GM10266 (cell line): ENCODE data around the gene ADORA1.
A peak's percentile ranks its signal among the peaks of the same experiment; 100 is the strongest.

Experiments
- DNase-seq: peaks from one replicate; pipeline ENCODE4 v3.0.0; 2012; ENCODE audit errors: extremely low spot score
- TF ChIP-seq, protein P1 (sequence below): IDR thresholded peaks from 2 replicates; pipeline ENCODE4 v1.5.1; 2012; ENCODE audit warnings: mild to moderate bottlenecking, low read depth; ENCODE audit not compliant: control insufficient read depth, insufficient read depth; ENCODE audit errors: missing control alignments

ADORA1 gene

DNA sequence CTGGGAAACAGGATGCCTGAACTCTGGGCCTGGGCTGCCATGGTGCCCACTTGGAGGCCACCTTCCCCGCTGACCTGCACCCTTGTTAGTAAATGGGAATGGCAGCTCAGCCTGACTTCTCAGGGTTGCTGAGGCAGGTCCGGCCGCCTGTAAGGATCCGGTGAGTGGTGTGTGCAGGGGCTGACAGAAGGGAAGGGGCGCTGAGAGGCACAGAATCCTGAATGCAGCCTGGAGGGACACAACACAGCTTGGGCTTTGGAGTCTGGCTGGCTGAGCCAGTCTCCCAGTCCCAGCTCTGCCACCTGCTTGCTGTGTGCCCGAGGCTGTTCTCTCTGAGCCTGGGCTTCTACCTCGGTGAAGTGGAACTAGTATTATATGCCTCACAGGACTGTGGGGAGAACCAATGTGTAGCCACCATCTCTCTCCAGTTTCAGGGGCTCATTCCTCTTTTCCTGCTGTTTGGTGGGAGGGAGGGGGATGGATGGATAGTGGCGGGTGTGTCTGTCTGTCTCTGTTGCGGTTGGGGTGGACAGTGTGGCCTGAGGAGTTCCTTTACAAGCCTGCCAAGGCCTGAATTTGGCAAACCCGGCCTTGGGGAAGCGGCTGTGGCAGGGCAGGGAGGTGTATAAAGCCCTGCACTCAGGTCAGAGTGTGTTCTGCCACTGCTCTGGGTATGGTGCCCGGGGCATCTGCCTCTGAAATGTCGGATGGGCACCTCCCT is 18.0 kb downstream of the ADORA1 start:
- DNase-seq = no peak
- TF ChIP-seq, protein P1, sequence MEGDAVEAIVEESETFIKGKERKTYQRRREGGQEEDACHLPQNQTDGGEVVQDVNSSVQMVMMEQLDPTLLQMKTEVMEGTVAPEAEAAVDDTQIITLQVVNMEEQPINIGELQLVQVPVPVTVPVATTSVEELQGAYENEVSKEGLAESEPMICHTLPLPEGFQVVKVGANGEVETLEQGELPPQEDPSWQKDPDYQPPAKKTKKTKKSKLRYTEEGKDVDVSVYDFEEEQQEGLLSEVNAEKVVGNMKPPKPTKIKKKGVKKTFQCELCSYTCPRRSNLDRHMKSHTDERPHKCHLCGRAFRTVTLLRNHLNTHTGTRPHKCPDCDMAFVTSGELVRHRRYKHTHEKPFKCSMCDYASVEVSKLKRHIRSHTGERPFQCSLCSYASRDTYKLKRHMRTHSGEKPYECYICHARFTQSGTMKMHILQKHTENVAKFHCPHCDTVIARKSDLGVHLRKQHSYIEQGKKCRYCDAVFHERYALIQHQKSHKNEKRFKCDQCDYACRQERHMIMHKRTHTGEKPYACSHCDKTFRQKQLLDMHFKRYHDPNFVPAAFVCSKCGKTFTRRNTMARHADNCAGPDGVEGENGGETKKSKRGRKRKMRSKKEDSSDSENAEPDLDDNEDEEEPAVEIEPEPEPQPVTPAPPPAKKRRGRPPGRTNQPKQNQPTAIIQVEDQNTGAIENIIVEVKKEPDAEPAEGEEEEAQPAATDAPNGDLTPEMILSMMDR = no peak

DNA sequence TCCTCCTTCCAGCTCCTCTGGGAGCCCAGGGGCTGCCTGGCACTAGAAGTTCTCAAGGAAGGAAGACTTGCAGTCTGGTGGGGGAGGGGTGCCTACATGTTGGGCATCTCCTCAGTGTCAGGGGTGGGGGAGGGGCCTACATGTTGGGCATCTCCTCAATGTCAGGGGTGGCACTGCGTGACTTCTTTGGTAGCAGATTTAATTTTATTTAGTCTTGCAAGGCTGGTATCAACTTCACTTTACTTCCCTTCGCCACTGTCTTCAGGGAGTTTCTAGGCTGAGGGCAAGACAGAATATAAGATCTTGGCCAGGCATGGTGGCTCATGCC is 18.5 kb downstream of the ADORA1 start:
- no peak for DNase-seq
- TF ChIP-seq, protein P1 = no peak

DNA sequence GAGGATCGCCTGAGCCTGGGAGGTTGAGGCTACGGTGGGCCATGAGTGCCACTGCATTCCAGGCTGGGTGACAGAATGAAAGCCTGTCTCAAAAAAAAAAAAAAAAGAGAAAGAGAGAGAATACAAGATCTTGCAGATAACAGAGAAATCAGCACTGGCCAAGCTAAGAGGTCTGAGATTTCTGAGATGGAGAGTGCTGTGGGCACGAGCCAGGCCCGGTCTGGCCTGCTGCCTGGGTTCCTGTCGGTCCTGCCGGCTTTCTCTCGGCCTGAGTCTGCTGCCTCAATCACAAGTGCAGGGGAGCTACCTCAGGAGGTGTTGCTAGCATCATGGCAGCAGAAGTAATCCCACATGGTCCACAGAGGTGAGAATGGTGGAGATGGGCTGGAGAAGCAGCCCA is 19.0 kb downstream of the ADORA1 start:
- DNase-seq = no peak
- TF ChIP-seq, protein P1 = no peak

- DNase-seq = no peak
- TF ChIP-seq, protein P1 = no peak
Observed at GRCh38 chr1:203147376-203147775, 19.9 kb downstream of the ADORA1 start.

DNA sequence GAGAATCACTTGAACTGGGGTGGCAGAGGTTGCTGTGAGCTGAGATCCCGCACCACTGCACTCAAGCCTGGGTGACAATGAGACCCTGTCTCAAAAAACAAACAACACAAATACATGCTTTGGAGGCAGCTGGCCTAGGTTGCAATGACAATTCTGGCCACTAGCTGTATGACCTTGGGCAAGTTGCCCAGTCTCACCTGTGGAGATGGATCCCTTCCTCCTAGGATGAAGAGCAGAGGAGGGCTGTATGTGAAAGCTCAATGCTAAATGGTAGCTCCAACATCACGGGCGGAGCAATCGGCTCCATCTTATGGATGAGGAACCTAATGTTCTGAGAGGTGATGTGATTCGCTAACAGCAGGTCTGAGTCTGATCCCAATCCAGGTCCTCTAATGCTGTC is 20.6 kb downstream of the ADORA1 start:
- DNase-seq = no peak
- TF ChIP-seq, protein P1 = peak; percentile 19

- TF ChIP-seq, protein P1 = no peak
- no peak for DNase-seq
Observed at GRCh38 chr1:203148579-203148978, 21.1 kb downstream of the ADORA1 start.

GRCh38 chr1:203149188-203149840 is 21.8 kb downstream of the ADORA1 start:
- TF ChIP-seq, protein P1 = no peak
- no peak for DNase-seq
